IMR-90 (cell line): ENCODE measurements around the gene BCDIN3D.

Experiments
- CEBPB ChIP-seq: IDR thresholded peaks from 2 replicates; pipeline ENCODE4 v1.6.1; 2012; ENCODE audit warnings: low read depth, low read length, improper control_type of control experiment
- CTCF ChIP-seq: conservative IDR thresholded peaks from 2 replicates; pipeline ENCODE4 v1.5.1; 2012; ENCODE audit warnings: mild to moderate bottlenecking, low read depth, low read length, improper control_type of control experiment
- FOS ChIP-seq: fragments of 150-350 bp; IDR thresholded peaks from 2 replicates; pipeline ENCODE4 v1.6.1; 2016; ENCODE audit warnings: low read depth, low read length
- MAFK ChIP-seq: IDR thresholded peaks from 2 replicates; pipeline ENCODE4 v1.6.1; 2012; ENCODE audit warnings: low read depth, low read length, improper control_type of control experiment
- MAZ ChIP-seq: IDR thresholded peaks from 2 replicates; pipeline ENCODE4 v1.6.1; 2012; ENCODE audit warnings: low read depth, mild to moderate bottlenecking, low read length, improper control_type of control experiment, moderate library complexity, borderline replicate concordance
- MXI1 ChIP-seq: IDR thresholded peaks from 2 replicates; pipeline ENCODE4 v1.6.1; 2012; ENCODE audit warnings: low read depth, mild to moderate bottlenecking, low read length, moderate library complexity, borderline replicate concordance
- NFE2L2 ChIP-seq: fragments of 150-350 bp; IDR thresholded peaks from 2 replicates; pipeline ENCODE4 v1.6.1; 2016; ENCODE audit warnings: low read depth, mild to moderate bottlenecking, low read length
- POLR2A ChIP-seq: IDR thresholded peaks from 2 replicates; pipeline ENCODE4 v1.6.1; 2012; ENCODE audit warnings: mild to moderate bottlenecking, low read depth, low read length
- RAD21 ChIP-seq: IDR thresholded peaks from 2 replicates; pipeline ENCODE4 v1.6.1; 2012; ENCODE audit warnings: low read length, improper control_type of control experiment
- RCOR1 ChIP-seq: IDR thresholded peaks from 2 replicates; pipeline ENCODE4 v1.6.1; 2012; ENCODE audit warnings: mild to moderate bottlenecking, low read length, improper control_type of control experiment; ENCODE audit not compliant: insufficient replicate concordance
- RFX5 ChIP-seq: IDR thresholded peaks from 2 replicates; pipeline ENCODE4 v1.8.0; 2012; ENCODE audit warnings: low read depth, mild to moderate bottlenecking, low read length, moderate library complexity
- USF2 ChIP-seq: fragments of 150-350 bp; IDR thresholded peaks from 2 replicates; pipeline ENCODE4 v1.6.1; 2017; ENCODE audit warnings: mild to moderate bottlenecking, antibody characterized with exemption, low read length, low read depth

- TF ChIP-seq RCOR1 (no peak), CTCF (no peak), FOS (no peak), POLR2A (no peak), MAZ (no peak), USF2 (no peak), RAD21 (no peak), CEBPB (no peak), RFX5 (no peak), NFE2L2 (no peak), MAFK (no peak), MXI1 (no peak)
These were observed 48.9 kb downstream of the BCDIN3D start for GRCh38 chr12:49794021-49794420.
